PC-3 (cell line): ENCODE results near the gene TMEM158. TPM values are rescaled to one million over a fixed set of nuclear protein-coding genes. Genes with fewer than 3 reads are reported as not detected.

Experiments
- ATAC-seq: fragments of 200-7000 bp; cut with Tn5 transposase; 2 replicates; pipeline ENCODE4 v1.9.1; 2020; ENCODE audit warnings: mild to moderate bottlenecking, moderate library complexity
- BruUV-seq: library from RNA; stranded (reverse); fragments of 400-500 nt; replicated peaks from 2 replicates; lab custom pipeline; 2021; lab: Mats Ljungman, UMichigan
- CTCF ChIA-PET: fragments of 300-600 bp; sonication (Branson Sonifier 250); formaldehyde crosslinking; loops from one replicate; lab custom pipeline; 2022; ENCODE audit warnings: antibody characterized with exemption; lab: Charles Lee
- POLR2A ChIA-PET: fragments of 300-600 bp; sonication (Branson Sonifier 250); formaldehyde crosslinking; loops from one replicate; lab custom pipeline; 2022; ENCODE audit warnings: antibody characterized with exemption; ENCODE audit not compliant: unreplicated experiment; lab: Charles Lee
- DNase-seq: peaks from one replicate; pipeline ENCODE4 v3.0.0-alpha.2; 2015
- H2AFZ ChIP-seq: fragments of 300-600 bp; sonication (generic); 2 replicates; pipeline ENCODE4 v1.6.0; 2016; ENCODE audit warnings: antibody characterized with exemption, low read length
- H3F3A ChIP-seq: fragments of 300-600 bp; sonication (generic); one replicate; pipeline ENCODE4 v1.6.0; 2017; ENCODE audit warnings: antibody characterized with exemption, low read length, control low read depth, mild to moderate bottlenecking; ENCODE audit not compliant: unreplicated experiment
- H3K27ac ChIP-seq: fragments of 300-600 bp; sonication (generic); 2 replicates; pipeline ENCODE4 v1.5.1; 2016; ENCODE audit warnings: mild to moderate bottlenecking, low read length
- H3K27me3 ChIP-seq: fragments of 300-600 bp; sonication (generic); 2 replicates; pipeline ENCODE4 v1.6.1; 2016; ENCODE audit warnings: low read length, mixed read lengths
- H3K36me3 ChIP-seq: fragments of 300-600 bp; sonication (generic); 2 replicates; pipeline ENCODE4 v1.6.1; 2016; ENCODE audit warnings: low read depth, mixed run types, low read length, mixed read lengths
- H3K4me1 ChIP-seq: fragments of 300-600 bp; sonication (generic); 2 replicates; pipeline ENCODE4 v1.5.1; 2016; ENCODE audit warnings: low read length; ENCODE audit not compliant: insufficient read depth
- H3K4me2 ChIP-seq: fragments of 300-600 bp; sonication (generic); 2 replicates; pipeline ENCODE4 v1.6.0; 2016; ENCODE audit warnings: low read length
- H3K4me3 ChIP-seq: fragments of 300-600 bp; sonication (generic); 2 replicates; pipeline ENCODE4 v1.5.1; 2016; ENCODE audit warnings: mild to moderate bottlenecking, low read length, mixed read lengths
- H3K79me2 ChIP-seq: fragments of 300-600 bp; sonication (generic); 2 replicates; pipeline ENCODE4 v1.6.1; 2017; ENCODE audit warnings: low read length, mixed read lengths
- H3K9ac ChIP-seq: fragments of 300-600 bp; sonication (generic); 2 replicates; pipeline ENCODE4 v1.6.0; 2016; ENCODE audit warnings: mild to moderate bottlenecking, low read length
- H3K9me2 ChIP-seq: fragments of 300-600 bp; sonication (generic); replicated peaks from 2 replicates; pipeline ENCODE4 v1.6.1; 2016; ENCODE audit warnings: mixed run types, low read length, mixed read lengths
- H3K9me3 ChIP-seq: fragments of 300-600 bp; sonication (generic); 2 replicates; pipeline ENCODE4 v1.6.1; 2016; ENCODE audit warnings: low read length, mixed read lengths
- H4K20me1 ChIP-seq: fragments of 300-600 bp; sonication (generic); 2 replicates; pipeline ENCODE4 v1.6.1; 2016; ENCODE audit warnings: low read length, mixed read lengths
- CTCF ChIP-seq: fragments of 300-600 bp; sonication (generic); conservative IDR thresholded peaks from 2 replicates; pipeline ENCODE4 v1.5.1; 2017; ENCODE audit warnings: antibody characterized with exemption, low read depth, mild to moderate bottlenecking, low read length
- EZH2 ChIP-seq: fragments of 300-600 bp; sonication (generic); IDR thresholded peaks from one replicate; pipeline ENCODE4 v1.6.1; 2017; ENCODE audit warnings: antibody characterized with exemption, mild to moderate bottlenecking, low read length; ENCODE audit not compliant: unreplicated experiment
- EZH2phosphoT487 ChIP-seq: fragments of 300-600 bp; sonication (generic); IDR thresholded peaks from 2 replicates; pipeline ENCODE4 v1.6.1; 2018; ENCODE audit warnings: mild to moderate bottlenecking, antibody characterized with exemption, low read length, borderline replicate concordance
- intact Hi-C: fragments of 100-400 bp; cut with micrococcal nuclease; formaldehyde crosslinking; loops from 2 replicates; pipeline ENCODE4 v1.9.0; 2023
- total RNA-seq: library from RNA; depleted of rRNA; stranded (reverse); fragments of >200 nt; gene quantifications from 2 replicates; pipeline ENCODE4 v1.2.3, GENCODE V29; 2014

Gene TMEM158
- total RNA-seq, 1 experiment from 2014 or later = 82.9 TPM

DNA sequence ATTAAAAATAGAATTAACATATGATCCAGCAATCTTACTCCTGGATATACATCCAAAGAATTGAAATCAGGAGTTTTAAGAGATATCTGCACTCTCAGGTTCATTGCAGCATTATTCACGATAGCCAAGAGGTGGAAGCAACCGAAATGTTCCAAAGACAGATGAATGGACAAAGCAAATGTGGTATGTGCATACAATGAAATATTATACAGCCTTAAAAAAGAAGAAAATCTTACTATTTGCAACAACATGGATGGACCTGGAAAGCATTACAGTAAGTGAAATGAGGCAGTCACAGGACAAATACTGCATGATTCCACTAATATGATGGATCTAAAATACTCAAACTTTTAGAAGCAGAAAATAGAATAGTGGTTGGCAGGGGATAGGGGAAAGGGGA, 9.3 kb upstream of the TMEM158 start:
- H3K4me1 ChIP-seq = peaks cover 5% of the 10 kb centered on the region; the same call in 1 of the 2 replicates
- no peaks in the 10 kb centered on the region for H3K9me3 ChIP-seq
- H3K9ac ChIP-seq = no peak overlapping the region
- no peaks in the 10 kb centered on the region for H3K79me2 ChIP-seq
- DNase-seq = no peak
- H3K36me3 ChIP-seq = no peaks in the 10 kb centered on the region
- H3K27me3 ChIP-seq = no peaks in the 10 kb centered on the region
- H3K4me2 ChIP-seq = no peak overlapping the region
- intact Hi-C loops = no loop called here
- no peak for ATAC-seq
- no peak overlapping the region for H2AFZ ChIP-seq
- H3K9me2 ChIP-seq = no peaks in the 10 kb centered on the region
- ChIA-PET POLR2A (no interaction called here), CTCF (interaction anchor here (0.6 kb wide), 1 partner anchor 136 kb away, joined by 3 read pairs; no protein-coding TSS in a partner anchor)
- H3F3A ChIP-seq = no peaks in the 10 kb centered on the region
- TF ChIP-seq EZH2phosphoT487 = no peak
- TF ChIP-seq EZH2 = no peak
- no peak for TF ChIP-seq CTCF
- H3K4me3 ChIP-seq = no peak overlapping the region
- BruUV-seq = no TSS peak
- H3K27ac ChIP-seq = no peak overlapping the region
- no peaks in the 10 kb centered on the region for H4K20me1 ChIP-seq

DNA sequence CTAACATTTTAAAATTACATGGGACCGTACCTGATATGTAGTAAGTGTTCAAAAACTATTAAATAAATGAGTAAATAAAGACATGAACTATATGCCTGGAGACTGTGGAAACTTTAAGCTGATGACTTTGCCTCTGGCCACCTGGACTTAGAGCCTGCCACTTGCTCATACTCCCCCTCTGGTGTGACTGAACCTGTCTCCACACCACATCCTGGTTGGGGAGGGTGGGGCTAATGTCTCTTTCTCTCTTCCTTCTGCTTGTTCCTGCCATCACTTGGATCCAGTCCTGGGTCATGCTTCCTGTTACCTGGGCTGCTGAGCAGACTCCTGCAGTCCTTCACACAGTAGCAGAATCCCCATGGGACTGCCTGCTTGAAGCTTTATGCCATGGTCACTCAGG, 8.2 kb upstream of the TMEM158 start:
- ATAC-seq = peak; percentile 37; the same call in 1 of the 2 replicates
- Histone ChIP-seq H4K20me1 (no peaks in the 10 kb centered on the region), H3K27ac (no peak overlapping the region), H3K4me2 (no peak overlapping the region), H3K36me3 (no peaks in the 10 kb centered on the region), H3K9me3 (no peaks in the 10 kb centered on the region), H3K9ac (no peak overlapping the region), H3F3A (no peaks in the 10 kb centered on the region), H3K79me2 (no peaks in the 10 kb centered on the region), H3K4me3 (no peak overlapping the region), H3K4me1 (peaks cover 5% of the 10 kb centered on the region; the same call in 1 of the 2 replicates), H2AFZ (no peak overlapping the region), H3K27me3 (no peaks in the 10 kb centered on the region), H3K9me2 (no peaks in the 10 kb centered on the region)
- BruUV-seq = no TSS peak
- POLR2A ChIA-PET = no interaction called here
- CTCF ChIA-PET = no interaction called here
- no peak for TF ChIP-seq CTCF
- TF ChIP-seq EZH2 = no peak
- no peak for TF ChIP-seq EZH2phosphoT487
- intact Hi-C loops = no loop called here
- peak; percentile 40 for DNase-seq

DNA sequence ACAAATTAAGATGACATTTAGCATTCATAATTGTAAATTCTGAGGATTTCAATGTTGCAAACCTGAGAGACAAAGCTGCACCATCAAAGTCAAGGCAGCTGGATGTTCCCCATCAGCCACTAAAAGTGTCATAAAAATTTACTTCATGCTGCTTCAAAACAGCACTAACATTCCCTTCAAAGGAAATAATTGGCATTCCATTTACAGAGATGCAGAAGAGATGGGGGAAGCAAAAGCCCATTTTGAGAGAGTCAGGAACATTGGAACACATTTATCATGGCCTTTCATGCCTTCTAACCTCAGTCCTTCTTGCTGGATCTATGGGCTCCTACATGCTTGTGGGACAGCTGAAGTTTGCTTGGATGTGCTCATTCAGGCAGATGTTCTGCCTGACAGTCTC, 6.4 kb upstream of the TMEM158 start:
- Histone ChIP-seq H3K27me3 (no peaks in the 10 kb centered on the region), H3K4me3 (no peak overlapping the region), H3K9me3 (no peaks in the 10 kb centered on the region), H3K4me1 (peaks cover 5% of the 10 kb centered on the region; the same call in 1 of the 2 replicates), H3F3A (no peaks in the 10 kb centered on the region), H3K9me2 (no peaks in the 10 kb centered on the region), H3K36me3 (no peaks in the 10 kb centered on the region), H3K79me2 (no peaks in the 10 kb centered on the region), H3K9ac (no peak overlapping the region), H2AFZ (no peak overlapping the region), H3K27ac (no peak overlapping the region), H4K20me1 (no peaks in the 10 kb centered on the region), H3K4me2 (no peak overlapping the region)
- no peak for TF ChIP-seq EZH2
- TF ChIP-seq EZH2phosphoT487 = no peak
- TF ChIP-seq CTCF = no peak
- DNase-seq = no peak
- ChIA-PET CTCF (no interaction called here), POLR2A (no interaction called here)
- intact Hi-C loops = no loop called here
- ATAC-seq = no peak
- BruUV-seq = no TSS peak
